Endothelial cell of hepatic sinusoid (primary cell): ENCODE measurements around the gene CDK14.

Experiments
- in situ Hi-C: cut with HindIII; loops from 2 replicates; pipeline ENCODE4 v1.10.0; 2017; ENCODE audit warnings: low sequenced_read_pairs

The CDK14 gene

DNA sequence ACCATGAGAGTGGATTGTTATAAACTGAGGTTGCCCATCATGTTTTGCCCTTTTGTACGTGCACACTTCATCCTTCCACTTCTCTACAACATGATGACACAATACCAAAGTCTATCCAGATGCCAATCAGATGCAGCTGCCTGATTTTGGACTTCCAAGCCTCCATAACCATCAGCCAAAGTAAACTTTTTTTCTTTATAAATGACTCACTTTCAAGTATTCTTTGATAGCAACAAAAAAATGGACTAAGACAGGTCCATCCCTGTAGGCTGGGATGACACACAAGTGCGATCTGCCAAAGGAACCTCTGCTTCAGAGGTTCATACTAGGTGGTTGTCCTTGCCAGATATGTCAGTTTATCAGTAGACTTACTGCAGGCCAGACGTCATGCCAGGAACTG, 347.9 kb downstream of the CDK14 start:
- in situ Hi-C loops = no loop called here

DNA sequence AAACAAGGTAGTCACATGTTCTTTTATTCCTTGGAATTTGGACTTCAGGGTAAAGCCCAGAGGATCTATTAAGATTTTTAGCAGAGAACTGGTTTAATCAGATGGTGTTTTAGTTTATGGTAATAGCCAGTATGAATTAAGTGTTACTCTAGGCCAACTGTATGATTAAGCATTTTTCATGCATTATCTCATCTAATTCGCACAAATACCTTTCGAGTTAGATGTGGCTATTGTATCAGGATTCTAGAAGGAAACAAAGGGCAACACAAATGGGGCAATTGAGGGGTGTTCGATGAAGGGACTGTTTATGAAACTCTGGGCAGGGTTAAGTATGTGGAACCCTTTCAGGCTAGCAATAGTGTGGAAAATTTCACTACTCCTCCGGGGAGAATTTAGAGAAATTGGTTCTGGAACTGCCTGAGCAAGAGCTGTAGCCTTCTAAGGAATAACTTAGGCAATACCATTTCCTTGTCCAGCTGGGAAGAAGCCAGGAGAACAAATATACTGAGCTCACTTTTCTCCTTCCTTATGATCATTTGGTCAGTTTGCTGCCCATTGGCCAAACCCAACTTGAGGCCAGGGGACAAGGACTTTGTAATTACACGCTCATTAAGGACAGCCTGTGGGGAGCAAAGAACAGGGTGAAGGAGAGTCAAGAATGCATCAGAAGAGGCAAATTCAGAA, 349.1 kb downstream of the CDK14 start:
- in situ Hi-C loops = no loop called here

DNA sequence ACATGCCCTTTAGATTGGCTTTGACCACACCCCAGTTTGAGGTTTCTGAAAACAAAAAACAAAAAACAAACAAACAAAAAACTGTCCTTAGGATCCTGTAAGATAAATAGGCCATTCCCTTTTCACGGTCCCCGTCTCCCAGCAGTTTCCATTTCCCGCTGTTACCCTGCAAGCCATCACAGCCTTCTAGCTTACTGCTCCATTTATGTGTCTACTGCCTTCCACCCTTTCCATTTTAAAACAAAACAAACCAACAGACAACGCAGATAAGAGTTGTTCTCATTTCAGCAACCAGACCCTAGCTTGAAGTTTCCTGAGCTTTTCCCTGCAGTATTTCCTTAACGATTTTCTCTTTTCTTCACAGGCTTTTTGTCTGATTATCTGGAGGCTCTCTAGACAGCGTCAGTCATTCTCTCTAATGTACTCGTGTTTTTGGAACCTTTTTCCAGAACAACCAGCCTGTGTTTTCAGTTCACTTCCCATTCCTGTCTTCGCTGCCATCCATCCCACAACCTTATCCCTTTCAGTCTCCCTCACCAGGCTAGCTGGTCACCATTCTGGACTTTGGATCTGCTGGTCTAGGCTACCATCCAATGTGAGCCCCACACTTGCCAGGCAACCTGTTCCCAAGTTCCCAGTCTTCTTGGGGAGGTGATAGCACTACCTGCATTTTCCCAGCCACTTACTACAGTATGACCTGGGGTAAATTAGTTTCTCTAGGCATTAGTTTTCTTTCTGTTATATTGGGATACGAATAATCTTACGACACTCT, 350.8 kb downstream of the CDK14 start:
- in situ Hi-C loops = no loop called here

DNA sequence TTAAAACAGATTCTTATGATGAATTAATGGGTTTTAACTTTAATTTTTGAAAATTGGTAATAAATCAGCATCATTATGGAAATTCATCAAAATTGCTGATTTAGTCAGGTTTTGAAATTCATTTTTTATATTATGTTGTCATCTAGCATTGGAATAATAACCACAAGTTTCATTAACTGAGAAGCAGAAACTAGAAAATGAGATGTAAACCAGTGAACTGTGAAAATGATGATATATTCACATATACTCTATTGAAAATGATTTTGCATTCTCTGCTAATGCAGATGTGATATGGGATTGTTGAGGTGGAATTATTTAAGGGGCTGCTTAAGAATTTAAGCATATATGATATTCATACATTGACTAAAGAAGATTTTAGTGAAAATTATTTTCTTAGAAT, 352.0 kb downstream of the CDK14 start:
- in situ Hi-C loops = no loop called here

DNA sequence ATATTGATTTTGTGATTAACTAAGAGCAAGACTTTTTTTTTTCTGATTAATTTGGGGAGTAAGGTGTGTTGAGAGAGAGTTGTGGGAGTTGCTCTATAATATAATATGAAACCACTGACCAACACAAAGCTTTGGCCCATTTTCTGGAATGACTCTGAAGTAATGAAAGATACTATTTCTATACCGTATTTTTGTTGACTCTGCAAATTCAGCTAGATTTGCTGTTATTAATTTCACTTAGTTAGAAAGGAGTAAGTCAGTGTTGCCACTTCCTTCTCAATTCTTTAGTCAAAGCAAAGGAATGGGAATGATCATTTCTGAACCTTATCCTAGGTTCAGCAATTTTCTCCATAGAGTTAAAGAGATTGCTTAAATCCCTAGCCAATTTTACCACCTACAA, 355.1 kb downstream of the CDK14 start:
- in situ Hi-C loops = no loop called here

DNA sequence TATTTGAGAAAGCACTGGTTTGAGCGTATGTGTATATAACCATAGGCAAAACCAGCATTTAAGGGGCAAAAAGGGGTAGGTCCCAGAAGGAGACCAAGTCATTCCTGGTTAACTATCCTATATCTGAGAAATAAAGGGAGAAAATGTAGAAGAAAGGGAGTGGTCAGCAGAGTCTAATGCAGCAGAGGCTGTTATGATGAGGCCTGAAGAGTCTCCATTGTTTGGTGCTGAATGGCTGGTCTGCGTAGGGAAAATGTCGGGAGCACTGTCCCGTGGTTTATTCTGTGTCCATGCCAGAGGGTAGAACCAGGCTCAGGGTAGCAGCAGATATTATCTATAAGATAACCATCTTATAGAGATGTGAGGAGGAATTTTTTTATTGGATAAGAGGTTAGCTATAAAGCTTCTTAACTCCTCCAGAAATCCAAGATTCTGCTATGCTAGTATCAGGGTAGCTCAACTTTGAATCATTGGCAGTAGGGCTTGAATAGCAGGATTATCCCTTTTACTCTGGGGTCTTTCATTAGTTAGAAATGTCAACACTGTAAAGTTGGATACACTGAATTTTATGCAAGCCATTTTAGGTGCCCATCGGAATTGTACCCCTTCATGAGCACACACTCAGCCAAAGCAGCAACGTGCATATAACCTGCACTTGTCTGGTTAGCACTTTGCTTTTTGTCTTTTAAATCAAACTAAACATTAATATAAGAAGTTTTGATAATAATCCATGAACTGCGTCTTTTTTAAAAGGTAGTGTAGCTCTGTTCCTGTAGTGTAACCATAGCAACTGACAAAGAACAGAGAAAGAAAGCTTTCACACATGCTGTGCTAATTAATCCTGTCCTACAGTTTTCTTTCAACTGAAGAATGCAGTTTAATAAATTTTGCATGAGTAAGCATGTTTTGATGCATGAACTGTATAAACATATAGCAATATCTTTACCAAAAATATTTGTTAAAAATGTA, 356.1 kb downstream of the CDK14 start:
- in situ Hi-C loops = no loop called here

DNA sequence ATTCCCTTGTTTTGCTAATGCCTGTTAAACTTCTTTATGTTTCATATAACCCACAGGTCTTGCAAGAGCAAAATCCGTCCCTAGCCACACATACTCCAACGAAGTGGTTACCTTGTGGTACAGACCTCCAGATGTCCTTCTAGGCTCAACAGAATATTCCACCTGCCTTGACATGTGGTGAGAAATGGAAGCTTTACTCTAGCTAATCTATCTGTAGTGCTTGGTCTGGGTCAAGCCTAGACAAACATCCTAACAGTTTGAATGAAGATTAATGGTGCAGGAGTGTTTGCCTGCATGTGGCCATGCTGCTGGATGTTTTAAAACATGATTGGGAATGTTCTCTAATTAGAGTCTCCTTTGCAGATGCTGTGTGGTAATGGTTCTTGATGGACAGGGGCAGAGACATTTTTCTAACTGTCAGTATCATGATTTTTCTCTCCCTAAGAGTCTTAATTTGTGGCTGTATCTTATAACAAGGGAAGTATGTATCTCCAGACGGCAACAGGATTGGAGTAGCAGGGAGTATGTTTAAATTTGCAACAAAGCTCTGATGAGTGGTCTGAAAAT, 359.6 kb downstream of the CDK14 start:
- in situ Hi-C loops = no loop called here

DNA sequence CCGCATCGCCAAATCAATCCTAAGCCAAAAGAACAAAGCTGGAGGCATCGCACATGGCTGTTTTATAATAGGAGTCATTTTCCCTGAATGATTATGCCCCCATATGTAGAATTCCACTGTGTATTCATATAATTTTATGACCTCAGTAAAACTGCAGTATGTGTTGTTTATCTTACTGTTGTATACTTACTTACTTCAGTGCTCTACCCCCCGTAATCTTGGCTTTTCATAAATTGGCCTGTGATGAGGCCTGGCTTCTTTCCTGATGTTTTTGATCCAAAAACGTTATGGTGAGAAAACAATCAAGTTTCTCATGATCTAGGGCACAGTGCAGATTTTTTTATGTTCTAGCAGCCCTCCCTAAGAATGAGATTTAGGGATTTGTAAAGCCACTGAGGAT, 361.8 kb downstream of the CDK14 start:
- in situ Hi-C loops = no loop called here

DNA sequence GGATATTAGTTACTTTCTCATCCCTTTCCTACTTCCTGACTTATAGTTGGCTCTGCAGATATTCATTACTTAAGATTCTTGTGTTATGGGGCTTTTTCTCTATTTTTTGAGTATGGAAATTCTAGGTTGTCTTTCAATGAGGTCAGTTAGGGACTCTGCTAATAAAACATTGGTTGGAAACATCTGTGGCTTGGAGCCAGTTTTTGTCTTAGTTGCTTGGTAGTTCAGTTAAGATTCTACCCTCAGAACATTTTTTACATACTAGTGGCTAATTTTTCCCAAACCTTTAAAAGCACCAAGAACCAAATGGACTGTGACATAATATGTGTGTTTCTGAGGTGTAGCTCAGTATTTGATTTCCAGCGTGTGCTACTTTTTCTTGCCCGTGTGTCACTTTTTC, 362.5 kb downstream of the CDK14 start:
- in situ Hi-C loops = no loop called here

DNA sequence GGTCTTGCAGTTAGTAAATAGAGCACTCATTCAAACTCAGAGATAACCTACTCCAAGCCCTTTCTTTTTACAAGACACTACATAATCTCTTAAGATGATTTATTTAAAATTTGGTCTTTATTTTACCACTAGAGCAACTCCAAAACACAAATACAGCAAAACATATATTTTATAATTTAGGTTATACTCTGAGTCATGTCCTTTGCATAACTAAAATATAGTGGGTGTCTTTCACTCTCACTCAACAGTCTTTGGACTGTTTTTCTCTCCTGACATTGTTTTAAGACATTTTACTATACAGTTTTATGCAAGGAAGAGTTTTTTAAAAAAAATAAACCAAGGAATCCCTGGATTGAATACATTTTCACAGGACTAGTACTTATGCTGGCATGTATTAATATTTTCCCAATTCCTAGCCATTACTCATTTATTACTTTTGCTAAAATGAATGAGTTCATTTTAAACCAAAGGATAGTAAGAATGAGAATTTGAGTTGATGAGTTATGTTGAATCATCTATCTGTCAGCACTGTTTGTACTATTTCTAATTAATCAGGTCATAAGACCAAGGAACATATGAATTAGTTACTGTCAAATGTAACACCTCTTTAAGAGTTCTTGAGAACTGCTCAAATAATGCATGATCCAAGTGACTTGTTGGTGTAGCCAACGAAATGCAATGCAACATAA, 365.1 kb downstream of the CDK14 start:
- in situ Hi-C loops = no loop called here

DNA sequence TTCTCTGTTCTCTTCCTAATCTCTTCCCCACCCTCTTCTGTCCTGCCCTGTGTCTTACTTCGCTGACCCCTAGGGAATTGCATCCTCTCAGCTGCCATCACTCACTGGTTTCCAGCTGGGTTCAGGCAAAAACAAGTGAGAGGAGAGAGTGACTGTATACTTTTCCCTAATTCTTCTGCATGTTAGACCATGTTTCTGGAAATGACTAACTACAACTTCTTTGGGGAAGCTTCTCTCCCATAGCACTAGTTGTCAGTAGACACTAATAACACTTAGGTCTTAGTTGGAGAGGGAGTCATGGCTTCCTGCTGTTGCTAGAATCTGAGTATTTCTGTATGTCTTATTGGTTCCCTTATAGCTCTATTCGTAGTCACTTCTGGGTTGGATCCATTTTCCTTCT, 369.1 kb downstream of the CDK14 start:
- in situ Hi-C loops = no loop called here

DNA sequence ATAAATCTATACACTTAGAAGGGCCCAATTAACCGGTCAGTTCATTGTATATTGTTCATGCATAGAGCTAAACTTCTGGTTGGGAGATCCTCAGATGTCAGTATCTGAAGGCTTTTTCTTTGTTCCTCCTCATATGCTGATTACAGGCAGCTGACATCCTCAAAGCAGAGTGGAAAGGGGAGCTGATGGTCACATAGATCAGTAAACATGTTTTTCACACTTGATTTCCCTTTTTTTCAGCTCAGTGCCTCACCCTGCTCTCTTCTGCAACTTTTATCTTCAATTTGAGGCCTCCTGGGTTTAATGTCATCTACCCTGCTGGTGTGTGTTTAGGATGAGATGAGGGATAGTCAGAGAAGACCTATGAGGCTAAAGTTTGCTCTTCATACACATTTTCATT, 370.2 kb downstream of the CDK14 start:
- in situ Hi-C loops = no loop called here

DNA sequence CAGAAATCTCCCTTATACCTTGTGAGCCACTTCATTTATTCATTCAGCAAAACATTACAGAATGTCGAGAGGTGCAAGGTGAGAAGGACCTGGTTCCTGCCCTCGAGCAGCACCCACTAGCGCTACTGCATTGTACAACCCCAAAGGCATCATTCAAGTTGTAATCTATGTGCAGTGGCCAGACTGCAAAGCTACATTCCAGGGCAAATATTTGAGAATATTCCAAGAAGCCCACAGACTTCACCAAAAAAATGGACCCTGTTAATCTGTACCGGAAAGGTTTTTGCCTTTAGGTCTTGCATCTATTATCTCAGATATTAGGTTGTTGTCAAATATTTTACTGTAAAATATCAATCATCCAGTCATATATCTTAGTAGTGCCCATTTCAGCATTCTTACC, 372.8 kb downstream of the CDK14 start:
- in situ Hi-C loops = no loop called here

DNA sequence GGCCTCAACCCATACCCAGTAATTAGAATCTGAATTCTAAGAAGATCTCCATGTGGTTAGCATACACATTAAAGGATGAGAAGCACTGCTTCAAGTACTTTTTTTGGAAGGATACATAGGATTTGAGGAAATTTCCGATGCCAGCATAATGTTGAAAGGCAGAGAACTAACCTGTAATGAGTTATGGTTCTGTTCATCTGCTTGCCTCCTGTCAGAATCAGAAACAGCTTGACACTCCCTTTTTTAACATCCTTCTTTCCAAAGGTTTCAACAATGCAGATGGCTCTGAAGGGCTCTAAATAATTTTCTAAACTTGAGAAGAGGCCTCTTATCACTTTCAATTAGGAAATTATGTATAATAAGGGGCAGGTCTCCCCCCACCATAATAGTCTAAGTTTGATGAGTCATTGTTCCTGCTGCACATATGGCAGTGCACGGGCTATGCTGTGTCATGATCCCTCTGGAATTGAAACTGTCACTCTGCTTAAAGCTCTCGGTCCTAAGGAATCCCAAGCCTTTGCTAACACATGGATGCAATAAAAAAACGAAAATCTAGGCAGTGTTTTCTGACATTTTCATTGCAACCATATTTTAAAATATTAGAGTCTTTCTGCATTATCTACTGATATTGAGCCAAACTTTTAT, 376.9 kb downstream of the CDK14 start:
- in situ Hi-C loops = no loop called here

DNA sequence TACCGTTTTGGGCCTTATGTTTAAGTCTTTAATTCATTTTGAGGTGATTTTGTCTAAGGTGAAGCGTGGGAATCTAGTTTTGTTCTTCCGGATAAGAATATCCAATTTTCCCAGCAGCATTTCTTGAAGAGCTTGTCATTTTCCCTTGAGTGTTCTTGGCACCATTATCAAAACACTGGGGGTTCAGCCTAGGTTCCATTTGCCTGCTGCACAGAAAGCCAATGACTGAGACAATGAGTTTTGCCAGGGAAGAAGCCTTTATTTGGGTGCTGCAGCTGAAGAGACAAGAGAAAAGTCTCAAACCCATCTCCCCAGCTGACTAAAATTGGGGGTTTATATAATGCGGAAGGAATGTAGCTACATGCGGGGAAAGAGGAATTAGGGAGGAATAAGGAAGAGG, 380.9 kb downstream of the CDK14 start:
- in situ Hi-C loops = no loop called here

DNA sequence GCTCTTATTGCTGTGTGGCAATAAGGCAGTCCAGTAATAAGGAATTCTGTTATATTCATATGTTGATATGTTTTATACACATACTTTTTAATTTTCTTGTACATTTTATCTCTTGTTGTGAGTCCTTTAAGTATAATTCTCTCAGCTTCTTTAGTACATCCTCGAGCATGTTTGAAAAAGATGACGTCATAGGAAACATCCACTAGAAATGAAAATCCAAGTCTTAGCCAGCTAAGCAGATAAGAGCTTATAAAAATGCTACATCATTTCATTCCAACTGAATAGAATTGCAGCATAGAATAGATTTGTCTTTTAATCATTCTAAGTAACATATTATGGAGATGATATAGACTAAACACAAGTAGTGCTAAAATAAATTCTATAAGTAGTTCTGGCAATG, 384.4 kb downstream of the CDK14 start:
- in situ Hi-C loops = no loop called here

DNA sequence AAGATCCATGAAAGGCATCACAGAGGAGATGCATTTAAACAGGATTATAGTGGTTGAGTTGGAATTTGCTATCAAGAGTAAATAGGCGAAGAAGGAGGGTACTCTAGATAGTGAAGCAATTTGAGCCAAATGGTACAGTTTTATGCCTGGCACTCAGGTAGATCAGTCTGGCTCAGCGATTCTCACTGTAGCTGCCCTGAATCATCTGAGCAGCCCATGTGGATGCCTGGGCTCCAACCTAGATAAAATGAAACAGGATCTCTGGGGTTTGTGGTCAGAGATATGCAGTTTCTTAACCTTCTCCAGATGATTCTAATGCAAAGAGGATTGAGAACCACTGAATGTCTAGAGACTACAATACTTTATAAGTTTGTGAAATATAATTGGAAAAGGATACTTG, 386.1 kb downstream of the CDK14 start:
- in situ Hi-C loops = no loop called here

DNA sequence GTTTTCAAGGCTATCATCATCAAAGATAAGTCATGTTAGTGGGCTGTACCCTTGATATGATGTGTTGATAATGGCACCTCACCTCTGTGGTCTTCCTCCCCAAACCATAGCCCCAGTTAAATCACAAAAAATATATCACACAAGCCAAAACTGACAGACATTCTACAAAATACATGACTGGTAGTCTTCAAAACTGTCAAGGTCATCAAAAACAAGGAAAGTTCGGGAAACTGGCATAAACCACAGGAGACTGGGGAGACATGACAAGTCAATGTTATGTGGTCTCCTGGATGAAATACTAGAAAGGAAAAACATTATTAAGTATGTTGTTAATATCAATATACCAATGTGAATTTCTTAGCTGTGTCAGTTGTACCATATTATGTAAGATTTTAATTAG, 388.6 kb downstream of the CDK14 start:
- in situ Hi-C loops = no loop called here

DNA sequence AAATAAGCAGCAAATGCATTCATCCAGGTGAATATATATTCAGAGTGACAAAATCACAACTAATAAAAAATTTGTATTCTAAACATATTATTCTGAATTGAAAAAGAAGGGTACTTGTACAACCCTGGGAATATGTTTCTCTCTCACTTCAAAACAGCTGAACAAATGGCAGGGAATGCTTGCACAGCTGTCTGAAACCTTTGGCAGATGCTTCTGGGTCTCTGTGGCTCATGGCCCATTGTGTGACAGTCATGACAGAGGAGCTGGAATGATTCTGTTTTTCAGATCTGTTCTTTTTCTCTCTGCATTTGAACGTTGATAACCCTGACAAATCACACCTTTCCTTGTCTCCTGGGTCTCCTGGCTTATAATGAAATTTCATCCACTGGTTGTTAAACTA, 392.4 kb downstream of the CDK14 start:
- in situ Hi-C loops = no loop called here
